IMR-90 (cell line): ENCODE results near the gene CFAP251. TPM values are rescaled to one million over a fixed set of nuclear protein-coding genes. Genes with fewer than 3 reads are reported as not detected.

Source experiments
- ATAC-seq: fragments of 200-7000 bp; cut with Tn5 transposase; 2 replicates; pipeline ENCODE4 v1.9.1; 2020; ENCODE audit warnings: low read depth, mild to moderate bottlenecking, moderate library complexity
- BruUV-seq: library from RNA; stranded (reverse); fragments of 400-500 nt; replicated peaks from 2 replicates; lab custom pipeline; 2021; lab: Mats Ljungman, UMichigan
- CTCF ChIA-PET: fragments of 300-600 bp; formaldehyde crosslinking; extraction: SDS; loops from one replicate; lab custom pipeline; 2021; ENCODE audit warnings: antibody characterized with exemption; lab: Yijun Ruan, JAX
- POLR2A ChIA-PET: fragments of 300-600 bp; sonication (Branson Sonifier 250); formaldehyde crosslinking; loops from one replicate; lab custom pipeline; 2022; ENCODE audit warnings: antibody characterized with exemption; ENCODE audit not compliant: unreplicated experiment; lab: Charles Lee
- DNase-seq: peaks from one replicate; pipeline ENCODE4 v3.0.0; 2013
- H2AFZ ChIP-seq: replicated peaks from 2 replicates; pipeline ENCODE3; 2013; ENCODE audit warnings: low read length, mild to moderate bottlenecking; ENCODE audit not compliant: poor library complexity
- H2AK5ac ChIP-seq: 2 replicates; pipeline ENCODE4 v1.6.1; 2013; ENCODE audit warnings: low read depth, low read length, inconsistent platforms
- H2AK9ac ChIP-seq: replicated peaks from 2 replicates; pipeline ENCODE3; 2013; ENCODE audit warnings: mild to moderate bottlenecking, low read depth, low read length, moderate library complexity; ENCODE audit not compliant: poor library complexity
- H2BK120ac ChIP-seq: 2 replicates; pipeline ENCODE4 v1.6.1; 2013; ENCODE audit warnings: low read depth, low read length, inconsistent platforms
- H2BK15ac ChIP-seq: 3 replicates; pipeline ENCODE4 v1.6.1; 2013; ENCODE audit warnings: low read depth, low read length, inconsistent platforms
- H2BK20ac ChIP-seq: 2 replicates; pipeline ENCODE4 v1.6.1; 2013; ENCODE audit warnings: low read depth, mild to moderate bottlenecking, inconsistent platforms, low read length, moderate library complexity
- H2BK5ac ChIP-seq: 2 replicates; pipeline ENCODE4 v1.6.1; 2013; ENCODE audit warnings: mild to moderate bottlenecking, low read depth, low read length, inconsistent platforms; ENCODE audit not compliant: poor library complexity, severe bottlenecking
- H3K14ac ChIP-seq: replicated peaks from 2 replicates; pipeline ENCODE4 v1.6.1; 2013; ENCODE audit warnings: low read depth, low read length, inconsistent platforms
- H3K18ac ChIP-seq: 2 replicates; pipeline ENCODE4 v1.6.1; 2013; ENCODE audit warnings: low read depth, low read length, control low read depth
- H3K23ac ChIP-seq: 2 replicates; pipeline ENCODE4 v1.6.1; 2013; ENCODE audit warnings: low read depth, low read length, inconsistent platforms
- H3K27ac ChIP-seq: 2 replicates; pipeline ENCODE4 v1.5.1; 2013; ENCODE audit warnings: mild to moderate bottlenecking, control low read depth, low read length; ENCODE audit not compliant: insufficient read depth
- H3K27me3 ChIP-seq: 2 replicates; pipeline ENCODE4 v1.6.1; 2013; ENCODE audit warnings: low read length; ENCODE audit not compliant: control insufficient read depth, insufficient read depth
- H3K36me3 ChIP-seq: 2 replicates; pipeline ENCODE4 v1.6.1; 2013; ENCODE audit warnings: low read length, mixed read lengths; ENCODE audit not compliant: control insufficient read depth, insufficient read depth
- H3K4ac ChIP-seq: 2 replicates; pipeline ENCODE4 v1.6.1; 2013; ENCODE audit warnings: low read depth, low read length, inconsistent platforms
- H3K4me1 ChIP-seq: 2 replicates; pipeline ENCODE4 v1.6.1; 2013; ENCODE audit warnings: low read length, mixed read lengths; ENCODE audit not compliant: control insufficient read depth, insufficient read depth
- H3K4me2 ChIP-seq: 2 replicates; pipeline ENCODE4 v1.6.1; 2013; ENCODE audit warnings: low read depth, mild to moderate bottlenecking, control low read depth, low read length, moderate library complexity
- H3K4me3 ChIP-seq: 2 replicates; pipeline ENCODE4 v1.5.1; 2013; ENCODE audit warnings: low read depth, mild to moderate bottlenecking, control low read depth, low read length, moderate library complexity; ENCODE audit not compliant: insufficient read depth
- H3K56ac ChIP-seq: 2 replicates; pipeline ENCODE4 v1.6.1; 2013; ENCODE audit warnings: low read length, inconsistent platforms; ENCODE audit not compliant: insufficient read depth; ENCODE audit errors: extremely low read depth
- H3K79me1 ChIP-seq, 2 experiments: 2 replicates each; pipeline ENCODE4 v1.6.1; 2013; ENCODE audit warnings: low read length in 2 of 2, inconsistent platforms in 1 of 2, low read depth in 1 of 2
- H3K9ac ChIP-seq: 2 replicates; pipeline ENCODE4 v1.6.1; 2013; ENCODE audit warnings: low read depth, low read length, control low read depth
- H3K9me1 ChIP-seq: 2 replicates; pipeline ENCODE4 v1.6.1; 2013; ENCODE audit warnings: low read length, inconsistent platforms; ENCODE audit not compliant: insufficient read depth
- H3K9me3 ChIP-seq: 2 replicates; pipeline ENCODE4 v1.6.1; 2013; ENCODE audit warnings: low read length; ENCODE audit not compliant: control insufficient read depth, insufficient read depth
- H4K20me1 ChIP-seq: 2 replicates; pipeline ENCODE4 v1.6.1; 2013; ENCODE audit warnings: low read length, inconsistent platforms; ENCODE audit not compliant: insufficient read depth
- H4K5ac ChIP-seq: 2 replicates; pipeline ENCODE4 v1.6.1; 2013; ENCODE audit warnings: mild to moderate bottlenecking, low read depth, low read length, control low read depth
- H4K8ac ChIP-seq, 2 experiments: 2 replicates each; pipeline ENCODE4 v1.6.1; 2013; ENCODE audit warnings: low read depth in 2 of 2, low read length in 2 of 2, control low read depth in 1 of 2, inconsistent platforms in 1 of 2
- H4K91ac ChIP-seq: 2 replicates; pipeline ENCODE4 v1.6.1; 2013; ENCODE audit warnings: low read depth, low read length, inconsistent platforms; ENCODE audit not compliant: insufficient read depth
- MXI1 ChIP-seq: IDR thresholded peaks from 2 replicates; pipeline ENCODE4 v1.6.1; 2012; ENCODE audit warnings: low read depth, mild to moderate bottlenecking, low read length, moderate library complexity, borderline replicate concordance
- NFE2L2 ChIP-seq: fragments of 150-350 bp; IDR thresholded peaks from 2 replicates; pipeline ENCODE4 v1.6.1; 2016; ENCODE audit warnings: low read depth, mild to moderate bottlenecking, low read length
- WGBS, 2 experiments: methylation state at CpG; one replicate each; pipeline versions ENCODE4 v1.1.5 to v1.1.7; 2013; ENCODE audit warnings: missing lambda C conversion rate in 2 of 2; ENCODE audit not compliant: insufficient read length in 1 of 2; ENCODE audit errors: extremely low coverage in 2 of 2; 5-methylcytosine and 5-hydroxymethylcytosine counted together
- dilution Hi-C: fragments of 300-500 bp; cut with HindIII; formaldehyde crosslinking; loops from one replicate; pipeline ENCODE4 v1.14.3; 2018; ENCODE audit warnings: low sequenced_read_pairs; ENCODE audit not compliant: unreplicated experiment
- in situ Hi-C: fragments of 300-500 bp; cut with MboI; formaldehyde crosslinking; loops from 3 replicates; pipeline ENCODE4 v1.14.3; 2019; ENCODE audit warnings: low sequenced_read_pairs, inconsistent platforms, mixed read lengths
- intact Hi-C: fragments of 100-400 bp; cut with micrococcal nuclease; formaldehyde crosslinking; loops from 2 replicates; pipeline ENCODE4 v1.10.0; 2022
- polyA plus RNA-seq, 3 experiments: library from polyadenylated mRNA; depleted of rRNA; stranded (reverse); fragments of >200 nt; gene quantifications; 2 replicates each; pipeline ENCODE4 v1.2.3, GENCODE V29; 2012; ENCODE audit warnings: low replicate concordance in 1 of 3
- total RNA-seq: library from RNA; depleted of rRNA; stranded (reverse); fragments of >200 nt; gene quantifications from 2 replicates; pipeline ENCODE4 v1.2.3, GENCODE V29; 2012
- TF ChIP-seq, protein P1 (sequence below): fragments of 150-350 bp; IDR thresholded peaks from 2 replicates; pipeline ENCODE4 v1.6.1; 2017; ENCODE audit warnings: mild to moderate bottlenecking, antibody characterized with exemption, low read length, low read depth

Gene CFAP251
- total and polyA plus RNA-seq, 2 of the 4 experiments (the other 2 are of a cell fraction), result 7.8 to 9.1 TPM

DNA sequence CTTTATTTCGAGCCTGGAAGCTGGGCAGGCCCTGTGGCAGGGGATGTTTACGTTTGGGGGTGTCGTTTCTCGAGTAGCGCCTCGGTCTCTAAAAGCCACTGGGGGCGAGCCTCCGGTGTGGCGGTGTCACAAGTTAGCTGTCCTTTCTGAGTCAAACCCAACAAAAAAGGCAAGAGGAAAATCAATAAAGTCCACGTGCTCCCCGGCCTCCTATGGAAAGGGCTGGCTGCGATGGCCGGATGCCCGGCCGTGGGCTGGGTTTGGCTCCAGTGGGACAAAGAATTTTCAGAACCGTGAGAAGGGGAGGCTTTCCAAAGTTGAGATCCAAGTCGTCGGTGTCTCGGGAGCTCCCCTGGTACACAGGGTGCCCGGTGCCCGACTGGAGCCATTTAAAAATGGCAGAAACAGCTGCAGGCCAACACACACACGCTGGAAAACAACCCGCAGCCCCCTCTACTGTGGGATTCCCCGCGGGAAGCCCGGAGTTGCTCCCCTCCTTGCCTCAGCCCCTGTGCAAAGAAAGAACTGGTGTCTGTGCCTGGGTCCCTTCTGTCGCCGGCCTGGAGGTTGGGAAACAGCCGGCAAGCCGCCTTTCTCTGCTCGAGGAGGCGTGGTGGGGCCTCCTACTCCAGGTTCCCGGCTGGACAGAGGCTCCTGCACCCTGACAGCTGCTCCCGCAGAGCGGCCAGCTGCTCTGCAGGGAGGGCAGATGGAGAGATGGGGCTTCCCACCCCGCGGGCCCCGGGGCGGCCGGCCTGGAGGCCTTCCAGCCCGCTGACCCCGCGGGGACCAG is 105.1 kb downstream of the CFAP251 start:
- BruUV-seq, result no TSS peak
- intact Hi-C loops (loop anchor here (1.0 to 5.0 kb wide), 3 partner anchors 69 to 226 kb away; no protein-coding TSS in a partner anchor), dilution Hi-C loops (no loop called here), in situ Hi-C loops (no loop called here)
- H3K36me3 ChIP-seq, result no peaks in the 10 kb centered on the region
- H3K4me3 ChIP-seq, result peak overlapping the region; percentile 66
- CTCF ChIA-PET, result no interaction called here
- no peak overlapping the region; the same call in 1 of the 2 replicates for H3K56ac ChIP-seq
- no peak overlapping the region for H2BK5ac ChIP-seq
- H2AK5ac ChIP-seq, result 0 out of 2 replicates have a peak overlapping the region, but pooled peaks have one; percentile 20
- peak overlapping the region; percentile 84 for H2AFZ ChIP-seq
- peak; percentile 45 for ATAC-seq
- peaks cover 13% of the 10 kb centered on the region for H3K4me1 ChIP-seq
- H3K27me3 ChIP-seq, result no peaks in the 10 kb centered on the region
- H2BK120ac ChIP-seq, result 0 out of 2 replicates have a peak overlapping the region, but pooled peaks have one; percentile 12
- H3K23ac ChIP-seq, result 0 out of 2 replicates have a peak overlapping the region, but pooled peaks have one; percentile 12
- H4K20me1 ChIP-seq, result peaks cover 8% of the 10 kb centered on the region
- peak overlapping the region; percentile 56 to 64; a peak in 2 of 4 replicates for H4K8ac ChIP-seq
- no peak overlapping the region; the same call in 1 of the 2 replicates for H4K91ac ChIP-seq
- 3% methylated on average over 13 of the region's 43 CpGs; no CpG with 5 or more reads in 1 of the 2 experiments for WGBS, 2 experiments
- POLR2A ChIA-PET, result interaction anchor here (0.6 kb wide), 1 partner anchor 27 kb away, joined by 3 read pairs; no protein-coding TSS in a partner anchor
- no peak overlapping the region for H2BK20ac ChIP-seq
- peak overlapping the region; percentile 41; the same call in 1 of the 2 replicates for H3K27ac ChIP-seq
- no peaks in the 10 kb centered on the region; the same call in 1 of the 2 replicates for H3K9me3 ChIP-seq
- H3K79me1 ChIP-seq, result peaks cover 20 to 53% of the 10 kb centered on the region in 2 experiments
- peaks cover 3% of the 10 kb centered on the region for H3K9me1 ChIP-seq
- H2BK15ac ChIP-seq, result peak overlapping the region; percentile 25; the same call in 1 of the 3 replicates
- peak overlapping the region; percentile 80 for H3K4me2 ChIP-seq
- peak overlapping the region; percentile 4; the same call in 1 of the 2 replicates for H3K18ac ChIP-seq
- TF ChIP-seq NFE2L2 (no peak), MXI1 (peak; percentile 72)
- TF ChIP-seq, protein P1, sequence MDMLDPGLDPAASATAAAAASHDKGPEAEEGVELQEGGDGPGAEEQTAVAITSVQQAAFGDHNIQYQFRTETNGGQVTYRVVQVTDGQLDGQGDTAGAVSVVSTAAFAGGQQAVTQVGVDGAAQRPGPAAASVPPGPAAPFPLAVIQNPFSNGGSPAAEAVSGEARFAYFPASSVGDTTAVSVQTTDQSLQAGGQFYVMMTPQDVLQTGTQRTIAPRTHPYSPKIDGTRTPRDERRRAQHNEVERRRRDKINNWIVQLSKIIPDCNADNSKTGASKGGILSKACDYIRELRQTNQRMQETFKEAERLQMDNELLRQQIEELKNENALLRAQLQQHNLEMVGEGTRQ, result peak; percentile 87
- peak; percentile 70 for DNase-seq
- H3K4ac ChIP-seq, result peak overlapping the region; percentile 65
- no peak overlapping the region for H4K5ac ChIP-seq
- H3K9ac ChIP-seq, result peak overlapping the region; percentile 54; the same call in 1 of the 2 replicates
- peak overlapping the region; percentile 92 for H2AK9ac ChIP-seq
- H3K14ac ChIP-seq, result no peak overlapping the region
